Hippocampal formation (tissue), 2 donors: ENCODE data around the gene HLCS.

Experiments
- DNase-seq, 2 donors: peaks; one replicate each; lab custom pipeline; 2025; lab: John Stamatoyannopoulos, UW

HLCS gene

DNA sequence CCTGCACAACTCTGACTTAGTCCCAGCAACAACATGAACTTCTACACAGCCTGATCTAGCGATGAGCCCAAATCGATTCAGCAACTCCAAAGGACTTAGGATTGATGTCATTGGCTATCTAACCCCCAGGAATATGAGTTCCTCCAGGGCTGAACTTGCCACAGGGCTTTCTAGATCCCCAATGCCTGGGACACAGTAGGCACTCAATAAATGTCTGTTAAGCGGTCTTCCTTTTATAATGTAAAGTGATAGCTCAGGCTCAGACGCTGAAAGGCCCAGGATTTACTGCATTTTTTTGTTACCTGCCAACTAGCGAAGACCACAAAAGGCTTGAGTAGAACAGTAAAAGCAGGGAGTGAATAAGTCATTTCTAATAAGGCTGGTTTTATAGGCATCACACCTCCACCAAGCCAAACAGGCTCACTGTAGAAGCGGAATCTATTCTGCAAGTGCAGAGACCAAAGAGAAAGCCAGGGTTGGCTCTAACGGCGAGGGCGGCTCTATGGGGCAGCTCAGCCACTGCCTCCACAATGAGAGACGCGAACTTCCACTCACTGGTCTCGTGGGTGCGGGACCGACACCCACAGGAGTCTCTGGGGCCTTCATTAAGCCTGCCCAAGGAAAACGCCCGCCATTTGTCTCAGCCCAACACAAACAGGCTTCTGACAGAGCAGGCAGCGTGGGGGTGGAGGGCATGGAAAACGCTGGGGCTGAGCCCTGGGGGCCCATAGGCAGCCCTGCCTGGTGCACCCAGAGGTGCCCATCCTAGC lies 52.0 kb downstream of the HLCS start:
- DNase-seq = no peak

DNA sequence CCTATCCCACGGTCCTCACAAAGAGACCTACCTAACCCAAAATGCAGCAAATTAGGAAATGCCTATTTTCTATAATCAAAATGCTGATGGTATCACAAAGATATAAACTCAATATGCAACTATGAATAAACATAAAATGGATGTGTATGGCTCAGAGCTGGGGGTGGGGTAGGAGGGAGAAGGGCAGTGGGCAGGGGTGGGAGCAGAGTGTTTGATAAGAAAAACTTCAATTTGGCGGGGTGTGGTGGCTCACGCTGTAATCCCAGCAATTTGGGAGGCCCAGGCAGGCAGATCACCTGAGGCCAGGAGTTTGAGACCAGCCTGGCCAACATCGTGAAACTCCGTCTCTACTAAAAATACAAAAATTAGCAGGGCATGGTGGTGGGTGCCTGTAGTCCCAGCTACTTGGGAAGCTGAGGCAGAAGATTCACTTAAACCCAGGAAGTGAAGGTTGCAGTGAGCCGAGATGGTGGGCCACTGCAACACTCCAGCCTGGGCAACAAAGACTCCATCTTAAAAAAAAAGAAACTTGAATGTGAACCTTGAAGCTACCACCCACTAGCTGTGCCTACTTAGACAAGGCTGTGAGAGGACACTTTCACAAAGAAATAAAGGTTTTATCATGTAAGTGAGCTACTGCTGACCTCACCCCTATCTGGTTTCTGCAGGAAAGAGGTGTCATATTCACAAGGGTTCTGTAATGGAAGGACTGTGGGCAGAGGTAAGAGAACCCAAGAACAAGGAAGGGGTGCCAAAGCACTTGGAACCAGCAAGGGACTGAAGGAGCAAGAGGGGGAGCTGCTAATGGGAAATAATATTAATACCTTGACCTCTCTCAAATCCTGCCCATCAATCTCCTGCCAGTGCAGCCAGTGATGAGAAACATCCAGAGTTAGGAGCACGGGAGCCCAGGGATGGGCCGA lies 53.0 kb downstream of the HLCS start:
- no peak for DNase-seq

DNA sequence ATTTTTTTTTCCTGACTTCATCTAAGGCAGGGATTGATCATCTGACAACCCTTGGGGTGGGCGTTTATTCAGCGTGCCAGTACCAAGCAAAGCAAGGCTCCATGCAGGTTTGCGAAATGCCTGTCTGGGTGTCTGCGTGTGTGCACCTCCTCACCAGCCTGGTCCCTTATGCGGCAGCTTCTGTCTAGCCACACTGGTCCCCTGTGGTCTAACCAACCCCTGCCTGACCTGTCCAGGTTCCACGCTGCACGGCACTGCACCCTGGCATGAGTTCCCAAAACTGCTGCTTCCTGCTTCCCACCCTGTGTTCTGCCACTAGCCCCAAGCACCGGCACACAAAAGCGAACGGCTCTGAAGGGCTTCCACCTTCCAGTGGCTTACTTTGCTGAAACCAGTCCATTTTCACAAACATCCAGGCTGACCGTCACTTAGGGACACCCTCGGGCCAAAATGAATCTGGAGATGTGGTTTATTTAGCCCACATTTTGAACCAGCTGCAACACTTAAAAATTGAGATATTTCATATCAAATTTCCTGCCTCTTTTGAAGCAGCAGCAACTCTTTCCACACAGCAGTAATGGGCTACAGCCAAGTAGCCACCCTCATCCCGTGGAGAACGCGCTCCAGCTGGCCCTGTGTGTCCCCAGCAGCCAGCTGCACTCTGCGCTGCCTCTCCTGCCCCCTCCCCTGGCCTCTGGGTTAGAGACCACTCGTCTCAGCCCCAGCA lies 55.7 kb downstream of the HLCS start:
- DNase-seq = no peak

DNA sequence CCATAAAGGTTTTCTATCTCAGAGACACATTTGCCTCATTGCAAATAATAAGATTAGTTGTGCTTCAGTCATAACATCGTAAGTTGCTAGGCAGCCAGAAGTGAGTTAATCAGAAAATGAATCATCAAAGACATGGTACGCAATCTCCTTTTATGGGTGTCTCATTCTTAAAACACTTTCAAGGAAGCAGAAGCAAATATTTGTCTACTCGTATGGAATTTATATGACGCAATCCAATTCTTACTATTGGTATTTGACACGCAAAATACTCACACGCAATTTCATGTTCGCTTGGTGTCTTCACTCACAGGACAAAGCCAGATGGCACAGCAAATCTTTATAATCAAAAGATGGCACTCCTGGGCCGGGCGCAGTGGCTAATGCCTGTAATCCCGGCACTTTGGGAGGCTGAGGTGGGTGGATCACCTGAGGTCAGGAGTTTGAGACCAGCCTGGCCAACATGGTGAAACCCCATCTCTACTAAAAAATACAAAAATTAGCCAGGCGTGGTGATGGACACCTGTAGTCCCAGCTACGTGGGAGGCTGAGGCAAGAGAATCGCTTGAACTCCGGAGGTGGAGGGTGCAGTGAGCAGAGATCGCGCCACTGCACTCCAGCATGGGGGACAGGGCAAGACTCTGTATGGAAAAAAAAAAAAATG lies 56.4 kb downstream of the HLCS start:
- DNase-seq = no peak

DNA sequence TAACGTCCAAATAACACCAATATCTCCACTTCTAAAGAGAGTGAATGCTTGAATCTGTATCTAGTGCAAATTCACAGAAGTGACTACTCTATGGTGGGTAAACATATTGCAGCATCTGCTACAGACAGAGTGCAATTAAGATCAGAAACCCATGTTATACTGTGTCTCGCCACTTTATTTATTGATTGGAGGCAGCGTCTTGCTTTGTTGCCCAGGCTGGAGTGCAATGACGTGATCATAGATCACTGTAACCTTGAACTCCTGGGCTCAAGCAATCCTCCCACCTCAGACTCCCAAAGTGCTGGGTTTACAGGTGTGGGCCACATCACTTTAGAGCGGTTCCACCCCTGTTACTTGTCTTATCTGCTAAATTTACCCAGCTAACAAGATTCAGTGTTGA lies 57.0 kb downstream of the HLCS start:
- DNase-seq = no peak

DNA sequence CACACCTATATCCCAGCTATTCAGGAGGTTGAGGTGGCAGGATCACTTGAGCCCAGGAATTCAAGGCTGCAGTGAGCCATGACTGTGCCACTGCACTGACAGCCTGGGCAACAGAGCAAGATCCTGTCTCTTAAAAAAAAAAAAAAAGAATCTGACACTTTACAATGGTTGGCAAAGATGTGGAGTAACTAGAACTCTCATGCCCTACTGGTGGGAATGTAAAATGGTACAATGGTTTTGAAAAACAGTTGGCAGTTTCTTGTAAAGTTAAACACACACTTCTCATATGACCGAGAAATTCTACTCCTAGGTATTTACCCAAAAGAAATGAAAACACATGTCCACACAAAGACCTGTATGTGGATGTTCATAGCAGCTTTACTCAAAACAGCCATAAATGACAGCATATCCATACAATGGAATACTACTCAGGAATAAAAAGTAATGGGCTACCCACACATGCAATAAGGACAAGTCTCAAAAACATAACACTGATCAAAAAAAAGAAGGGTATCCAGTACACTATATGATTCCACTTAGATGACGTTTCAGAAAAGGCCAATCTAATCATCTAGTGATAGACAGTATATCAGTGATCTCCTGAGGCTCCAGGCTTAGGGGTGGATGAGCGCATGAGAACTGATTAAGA lies 58.1 kb downstream of the HLCS start:
- no peak for DNase-seq

DNA sequence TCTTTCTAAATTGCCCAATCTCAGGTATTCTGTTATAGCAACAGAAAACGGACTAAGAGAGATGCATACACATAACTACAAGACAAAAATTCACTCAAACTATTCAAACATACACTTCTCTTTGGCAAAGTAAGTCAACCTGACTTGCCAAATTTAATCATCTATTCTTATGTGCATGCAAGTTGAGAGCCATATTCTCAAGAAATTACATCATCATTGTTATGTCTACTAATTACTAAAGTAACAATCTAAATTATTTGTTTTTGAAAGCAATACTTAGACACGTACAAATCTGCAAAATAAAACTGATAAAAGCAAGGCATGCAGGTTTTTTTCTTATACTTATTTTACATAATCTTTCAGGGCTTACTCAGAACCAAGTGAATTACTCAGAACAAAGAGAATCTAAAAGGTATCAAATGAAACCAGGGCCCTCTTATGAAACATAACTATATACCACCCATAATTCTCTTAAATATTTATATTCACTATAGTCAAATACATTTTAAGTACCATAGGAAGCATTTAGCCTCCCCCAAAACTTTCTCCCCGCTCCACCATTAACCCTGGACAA lies 62.3 kb downstream of the HLCS start:
- DNase-seq = no peak

DNA sequence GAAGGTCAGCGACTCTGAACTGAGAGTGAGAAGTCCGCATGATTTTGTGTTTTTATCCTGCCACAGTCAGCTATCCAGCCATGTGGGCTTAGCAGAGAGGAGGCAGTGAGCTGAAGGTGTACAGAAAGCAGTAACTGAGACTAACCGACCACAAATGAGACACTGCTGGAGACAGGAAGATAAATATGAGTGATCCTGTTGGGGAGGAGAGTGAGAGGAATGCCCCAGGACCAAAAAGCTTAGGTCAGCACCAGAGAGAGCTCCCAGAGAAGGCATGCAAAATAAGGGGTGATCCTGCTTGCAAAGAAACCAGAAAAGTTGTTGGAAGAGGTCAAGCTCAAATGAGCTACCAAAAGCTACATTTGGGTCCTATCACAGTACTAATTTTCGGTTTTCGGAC lies 63.7 kb downstream of the HLCS start:
- no peak for DNase-seq

DNA sequence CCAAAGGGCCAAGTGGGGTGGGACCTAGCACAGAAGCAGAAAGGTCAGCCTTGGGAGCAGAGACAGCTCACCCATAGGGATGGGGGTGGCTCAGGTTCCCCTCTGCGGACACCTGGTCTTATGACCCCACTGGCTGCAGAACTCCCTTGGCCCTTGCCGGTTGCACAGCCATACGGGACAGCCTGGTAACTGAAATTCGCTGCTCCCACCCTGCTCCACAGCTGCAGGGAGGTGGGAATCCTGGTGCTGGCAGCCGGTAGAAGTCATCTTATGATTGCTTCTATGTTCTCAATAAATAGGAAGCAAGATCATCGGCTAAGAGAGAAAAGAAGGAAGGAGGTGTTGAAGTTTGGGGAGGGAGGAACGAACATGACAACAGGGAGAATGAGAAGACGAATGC lies 64.1 kb downstream of the HLCS start:
- DNase-seq = no peak

DNA sequence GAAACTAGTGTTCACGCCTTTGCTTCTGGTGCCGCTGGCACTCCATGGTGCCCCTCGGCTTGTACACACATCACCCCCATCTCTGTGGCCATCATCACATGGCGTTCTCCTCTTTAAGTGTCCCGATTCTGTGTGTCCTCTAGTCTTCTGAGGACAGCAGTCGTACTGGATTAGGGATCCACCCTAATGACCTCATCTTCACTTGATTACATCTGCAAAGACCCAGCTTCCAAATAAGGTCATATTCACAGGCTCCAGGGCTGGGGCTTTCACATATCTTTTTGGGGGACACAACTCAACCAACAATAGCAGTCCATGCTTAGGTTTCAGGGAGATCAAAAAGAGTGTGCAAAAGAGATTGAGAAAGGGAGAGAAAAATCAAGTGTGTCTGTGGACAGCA lies 64.9 kb downstream of the HLCS start:
- DNase-seq = no peak

DNA sequence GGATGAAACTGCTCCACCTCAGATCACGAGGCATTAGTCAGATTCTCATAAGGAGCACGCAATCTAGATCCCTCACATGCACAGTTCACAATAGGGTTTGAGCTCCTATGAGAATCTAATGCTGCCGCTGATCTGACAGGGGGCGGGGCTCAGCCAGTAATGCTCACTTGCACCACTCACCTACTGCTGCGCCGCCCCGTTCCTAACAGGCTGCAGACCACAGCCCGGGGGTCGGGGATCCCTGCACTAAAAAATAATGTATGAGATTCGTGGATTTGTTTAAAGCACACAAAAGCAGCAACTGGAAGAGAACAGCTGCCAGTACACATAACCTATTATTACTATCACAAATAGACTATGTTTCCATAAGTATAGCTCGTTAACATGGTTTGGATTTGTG lies 72.9 kb downstream of the HLCS start:
- DNase-seq = no peak

DNA sequence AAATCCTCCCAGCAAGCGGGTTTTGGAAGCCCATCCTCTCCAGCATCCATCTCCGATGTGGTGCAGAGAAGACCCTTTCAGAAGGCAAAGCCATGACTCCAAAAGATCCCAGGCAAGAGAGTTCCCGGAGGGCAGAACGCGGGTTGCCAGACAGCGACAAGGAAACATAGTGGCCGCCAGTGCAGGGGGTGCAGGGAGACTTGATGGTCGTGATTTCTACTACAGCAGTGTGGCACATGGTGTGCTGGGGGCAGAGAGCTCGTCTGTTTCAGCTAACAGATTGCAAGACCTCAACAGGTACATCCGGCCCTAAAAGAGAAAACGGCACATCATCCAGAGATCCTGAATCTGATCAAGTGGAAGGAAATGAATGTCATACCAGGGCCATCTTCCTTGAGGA lies 74.3 kb downstream of the HLCS start:
- DNase-seq = no peak

DNA sequence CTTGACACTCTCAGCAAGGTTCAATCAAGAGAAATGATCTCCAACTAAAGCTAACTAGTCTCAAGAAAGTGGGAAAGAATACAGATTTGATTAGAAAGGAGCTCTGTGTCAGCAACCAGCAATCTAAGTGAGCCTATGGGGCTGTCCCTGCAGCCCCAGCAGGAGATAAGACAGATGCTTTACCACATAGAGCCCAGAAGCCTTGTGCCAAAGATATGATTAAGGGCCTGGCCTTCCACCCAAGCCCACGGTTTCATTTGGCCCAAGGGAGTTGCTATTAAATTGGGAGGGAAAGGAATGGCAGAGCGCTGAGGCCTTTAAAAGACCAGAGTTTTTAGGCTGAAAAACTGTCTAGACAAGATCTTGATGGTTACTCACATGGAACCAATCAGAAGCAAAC lies 74.8 kb downstream of the HLCS start:
- no peak for DNase-seq

DNA sequence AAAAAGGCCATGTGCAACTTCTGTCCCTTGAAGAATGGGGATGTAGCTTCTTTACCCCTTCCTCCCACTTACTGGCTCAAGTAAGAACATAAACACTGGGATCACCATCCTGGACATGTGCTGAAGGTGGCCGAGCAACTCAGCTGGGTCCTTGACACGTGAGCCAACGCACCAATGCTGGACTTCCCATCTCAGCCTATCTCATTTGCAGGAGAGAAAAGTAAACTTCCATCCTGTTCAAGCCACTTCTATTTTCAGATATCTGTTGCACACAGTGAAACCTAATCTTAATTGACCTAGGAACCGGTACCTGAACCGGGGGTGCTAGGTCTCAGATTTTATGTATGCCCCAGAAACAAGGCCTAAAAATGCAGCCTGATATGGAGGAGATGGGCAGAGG lies 75.3 kb downstream of the HLCS start:
- no peak for DNase-seq

DNA sequence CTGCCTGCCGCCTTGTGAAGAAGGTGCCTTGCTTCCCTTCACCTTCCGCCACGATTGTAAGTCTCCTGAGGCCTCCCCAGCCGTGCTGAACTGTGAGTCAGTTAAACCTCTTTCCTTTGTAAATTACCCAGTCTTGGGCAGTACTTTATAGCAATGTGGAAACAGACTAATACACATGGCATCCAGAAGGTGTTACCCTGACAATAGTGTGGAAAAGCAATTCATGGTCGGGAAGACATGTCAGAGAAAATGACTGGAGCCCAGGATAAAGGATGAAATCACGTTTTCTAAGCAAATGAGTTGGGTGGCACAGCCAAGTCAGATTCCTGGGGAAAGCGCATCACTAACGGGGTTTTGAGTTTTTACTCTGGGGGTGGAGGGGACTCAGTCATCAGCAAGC lies 76.4 kb downstream of the HLCS start:
- DNase-seq = no peak

DNA sequence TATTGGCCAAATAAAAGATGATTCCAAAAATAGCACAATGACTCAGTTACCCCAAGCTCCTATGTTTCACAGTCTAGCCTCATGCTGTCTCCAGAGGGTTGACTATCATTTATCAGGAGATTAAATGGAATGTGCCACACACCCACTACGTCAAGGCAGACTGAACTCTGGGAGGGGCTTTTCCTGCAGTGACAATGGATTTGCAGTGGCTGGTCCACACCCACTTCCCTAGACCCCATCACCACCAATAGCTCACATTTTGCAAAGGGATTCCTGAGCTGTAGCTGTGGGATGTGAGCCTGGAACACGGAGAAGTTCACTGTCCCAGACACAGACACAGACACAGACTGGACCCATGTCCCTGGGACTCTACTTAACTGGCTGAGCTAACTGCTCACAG lies 77.1 kb downstream of the HLCS start:
- no peak for DNase-seq

DNA sequence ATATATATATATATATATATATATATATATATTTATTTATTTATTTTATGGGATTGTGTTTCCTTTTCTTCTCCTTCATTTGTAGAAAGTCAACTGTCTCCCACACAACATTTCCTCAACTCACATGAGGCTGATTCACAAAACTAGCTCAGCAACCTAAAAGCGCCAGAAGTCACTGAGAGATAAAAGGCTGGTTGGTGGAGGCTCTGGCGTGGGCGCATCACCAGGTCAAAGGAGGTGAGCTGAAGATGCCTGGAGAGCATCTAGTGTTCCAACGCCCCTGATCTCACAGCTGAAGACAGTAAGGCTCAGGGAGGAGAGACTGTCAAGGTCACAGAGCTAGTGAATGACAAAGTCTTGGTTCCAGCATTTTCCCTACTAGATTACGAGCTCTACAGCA lies 78.0 kb downstream of the HLCS start:
- DNase-seq = no peak

DNA sequence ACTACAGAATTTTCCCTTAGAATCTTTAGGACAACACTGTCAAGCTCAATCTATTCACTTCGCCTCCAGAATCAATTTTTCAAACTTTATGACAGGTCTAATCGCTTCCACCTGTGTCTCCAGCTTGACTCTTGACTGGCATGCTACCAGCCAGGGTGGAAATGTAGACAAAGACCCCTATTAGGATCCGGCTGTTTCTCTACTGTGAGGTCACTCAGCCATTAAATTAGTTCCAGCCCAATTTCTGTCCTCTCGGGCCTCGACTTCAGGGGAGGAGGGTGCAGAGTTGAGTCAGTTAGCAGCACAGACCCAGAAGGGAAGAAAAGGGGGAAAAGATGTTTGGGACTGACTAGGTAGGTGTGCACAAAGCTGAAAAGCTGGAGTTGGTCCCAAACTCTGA lies 78.5 kb downstream of the HLCS start:
- no peak for DNase-seq

DNA sequence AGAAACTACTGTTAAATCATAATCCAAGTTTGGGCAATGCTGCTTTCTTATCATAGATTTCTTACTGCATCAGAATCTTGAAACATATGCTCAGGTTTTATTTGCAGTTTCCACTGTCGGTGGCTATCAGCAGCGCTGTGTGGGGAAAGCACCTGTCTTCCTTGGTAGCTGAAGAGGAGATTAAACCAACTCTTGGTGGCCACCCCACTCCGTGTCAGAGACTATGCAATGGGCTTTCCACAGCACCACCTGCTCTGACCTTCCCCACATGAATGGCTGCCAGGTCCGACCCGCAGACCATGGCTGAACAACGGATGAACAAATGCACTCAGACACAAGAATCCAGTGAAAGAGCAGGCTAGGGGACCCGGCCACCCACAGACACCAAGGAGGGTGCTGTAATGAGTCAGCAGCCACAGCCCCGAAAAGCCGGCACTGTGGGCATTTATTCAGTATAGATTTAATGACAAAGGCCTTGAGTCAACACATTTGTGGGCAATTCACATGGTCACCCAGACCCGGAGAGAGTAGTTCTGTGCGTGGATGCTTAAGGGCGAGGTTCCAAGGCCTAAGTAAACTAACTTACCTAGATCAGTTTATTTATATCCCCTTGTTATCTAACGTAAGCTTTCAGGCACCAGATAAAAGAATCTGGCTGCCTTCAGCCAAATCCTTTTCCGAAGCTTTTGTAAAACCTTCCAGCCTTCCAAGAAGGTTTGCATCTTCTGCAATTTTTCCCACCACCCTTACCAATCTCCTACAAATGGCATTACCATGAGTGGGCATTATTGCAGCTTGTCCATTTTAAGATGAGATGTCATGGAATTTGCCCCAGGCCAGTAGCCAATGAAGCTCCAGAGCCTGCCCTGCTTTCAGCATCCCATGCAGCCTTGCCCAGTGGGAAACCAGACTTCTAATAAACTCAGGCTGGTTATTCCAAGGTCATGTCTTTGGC lies 82.7 kb downstream of the HLCS start:
- DNase-seq = no peak

DNA sequence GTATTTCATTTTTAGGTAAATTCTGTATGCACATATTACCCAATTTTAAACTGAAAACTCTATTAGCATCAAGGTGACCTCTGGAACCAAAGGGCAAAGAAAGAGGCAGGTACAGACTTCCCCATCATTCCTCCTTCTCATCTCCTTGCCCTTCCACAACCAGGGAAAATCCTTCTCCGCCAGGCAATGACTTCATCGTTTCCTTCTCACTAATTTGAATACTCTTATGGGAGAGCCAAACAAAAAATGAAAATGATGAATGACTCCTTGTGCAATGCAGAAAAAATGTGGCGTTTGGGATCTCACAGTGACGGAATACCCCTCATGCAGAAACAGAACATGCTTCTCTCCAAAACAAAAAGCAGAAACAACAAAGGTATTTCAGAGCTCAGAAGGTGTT lies 83.7 kb downstream of the HLCS start:
- DNase-seq = no peak
